Head of caudate nucleus (tissue), 42 donors: ENCODE results near the gene RPS19.

Experiments used
- DNase-seq, 42 donors: peaks; one replicate each; pipeline versions ENCODE4 v3.0.0 to v3.0.0-alpha.2; 2020 to 2021; ENCODE audit warnings: mixed read lengths in 7 of 42
- intact Hi-C: fragments of 100-400 bp; cut with DNase I; formaldehyde crosslinking; loops from one replicate; pipeline ENCODE4 v1.15.0; 2022

Gene RPS19

DNA sequence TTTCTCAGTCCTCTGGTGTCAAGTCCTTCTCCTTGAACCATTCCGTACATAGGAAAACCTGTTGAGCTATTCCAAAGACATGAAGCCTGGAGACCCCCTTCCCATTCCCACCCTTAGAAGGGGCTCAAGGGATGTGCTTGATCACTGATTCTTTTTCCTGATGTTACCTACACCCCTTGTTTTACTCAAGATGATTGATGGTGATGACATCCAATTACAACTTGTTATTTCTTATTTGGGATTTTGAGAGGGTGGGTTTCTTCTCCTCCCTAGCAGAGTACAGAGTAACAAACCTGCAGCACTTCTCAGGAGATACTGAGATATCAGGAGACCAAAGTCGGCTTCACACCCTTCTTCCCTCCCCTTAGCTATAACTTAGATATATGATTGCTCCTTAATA lies 6.7 kb upstream of the RPS19 start:
- intact Hi-C loops = no loop called here
- no peak for DNase-seq

DNA sequence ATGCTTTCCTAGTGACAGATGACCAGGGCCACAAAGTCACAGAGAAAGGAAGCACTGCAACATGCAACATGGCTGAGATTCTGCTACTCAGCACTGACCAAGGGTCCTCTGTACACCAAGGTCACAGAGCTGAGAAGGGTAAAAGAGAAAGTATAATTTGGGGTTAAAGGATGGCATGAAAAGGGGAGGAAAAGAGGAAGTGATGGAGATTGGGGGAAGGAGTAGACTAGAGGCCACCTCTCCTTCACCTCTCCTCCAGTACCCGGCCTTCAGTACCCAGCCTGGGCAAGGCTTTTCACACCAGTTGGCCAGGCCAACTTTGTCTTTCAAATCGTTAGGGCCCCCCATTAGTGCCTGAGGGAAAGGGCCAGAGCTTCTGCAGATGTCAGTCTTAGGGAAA lies 6.3 kb upstream of the RPS19 start:
- intact Hi-C loops = no loop called here
- no peak for DNase-seq

DNA sequence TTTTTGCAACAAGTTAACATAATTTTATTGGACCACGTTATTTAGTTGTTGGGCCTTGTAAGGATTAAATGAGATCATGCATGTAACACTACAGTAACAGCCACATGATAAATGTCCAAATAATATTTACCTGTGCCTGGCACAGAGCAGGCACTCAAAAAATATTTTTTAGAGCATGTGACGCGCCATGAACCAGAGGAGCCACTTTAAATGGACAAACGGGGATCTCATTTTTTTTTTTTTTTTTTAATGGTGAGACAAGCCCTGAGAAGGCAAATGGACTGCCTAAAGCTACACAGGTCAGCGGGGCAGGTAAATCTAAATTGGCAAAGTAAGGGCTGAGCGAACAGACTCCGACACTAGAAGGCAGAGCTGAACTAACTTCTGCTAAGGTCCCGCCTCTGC lies 840 bp upstream of the RPS19 start:
- intact Hi-C loops = no loop called here
- DNase-seq = no peak

DNA sequence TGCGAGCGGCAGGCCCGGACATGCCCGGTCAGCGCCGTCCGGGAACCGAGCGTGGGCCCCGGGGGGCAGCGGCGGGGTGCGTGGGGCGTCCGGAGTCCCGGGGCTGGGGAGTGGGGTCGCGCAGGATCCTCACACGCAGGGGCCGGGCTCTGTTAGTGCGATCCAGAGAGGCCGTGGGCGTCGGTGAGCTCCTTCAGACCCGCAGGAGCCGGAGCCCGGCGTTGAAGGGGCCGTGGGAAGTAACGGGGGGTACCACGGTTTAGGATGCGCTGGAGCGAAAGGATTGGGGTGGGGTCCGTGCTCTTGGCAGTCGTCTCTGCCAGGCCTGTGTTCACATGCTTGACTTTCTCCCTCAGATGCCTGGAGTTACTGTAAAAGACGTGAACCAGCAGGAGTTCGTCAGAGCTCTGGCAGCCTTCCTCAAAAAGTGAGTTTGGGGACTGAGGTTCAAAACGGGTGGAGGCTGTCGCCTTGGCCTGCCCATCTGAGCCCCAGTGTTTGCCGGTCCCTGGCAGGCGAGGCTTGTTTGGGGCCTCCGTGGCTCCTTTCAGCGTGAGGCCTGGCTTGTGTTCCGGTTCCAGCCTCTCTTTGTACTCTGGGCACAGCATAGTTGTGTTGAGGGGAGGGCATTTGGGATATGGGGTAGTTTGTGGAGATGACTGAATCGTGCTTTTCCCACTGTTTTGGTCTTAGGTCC lies 512 bp downstream of the RPS19 start:
- intact Hi-C loops = loop anchor here (5.0 kb wide), 1 partner anchor 97 kb away; the partner anchor contains the start of gene RABAC1
- DNase-seq = peak in 10 of 42 donors; percentile 9 to 50 (median 26)

DNA sequence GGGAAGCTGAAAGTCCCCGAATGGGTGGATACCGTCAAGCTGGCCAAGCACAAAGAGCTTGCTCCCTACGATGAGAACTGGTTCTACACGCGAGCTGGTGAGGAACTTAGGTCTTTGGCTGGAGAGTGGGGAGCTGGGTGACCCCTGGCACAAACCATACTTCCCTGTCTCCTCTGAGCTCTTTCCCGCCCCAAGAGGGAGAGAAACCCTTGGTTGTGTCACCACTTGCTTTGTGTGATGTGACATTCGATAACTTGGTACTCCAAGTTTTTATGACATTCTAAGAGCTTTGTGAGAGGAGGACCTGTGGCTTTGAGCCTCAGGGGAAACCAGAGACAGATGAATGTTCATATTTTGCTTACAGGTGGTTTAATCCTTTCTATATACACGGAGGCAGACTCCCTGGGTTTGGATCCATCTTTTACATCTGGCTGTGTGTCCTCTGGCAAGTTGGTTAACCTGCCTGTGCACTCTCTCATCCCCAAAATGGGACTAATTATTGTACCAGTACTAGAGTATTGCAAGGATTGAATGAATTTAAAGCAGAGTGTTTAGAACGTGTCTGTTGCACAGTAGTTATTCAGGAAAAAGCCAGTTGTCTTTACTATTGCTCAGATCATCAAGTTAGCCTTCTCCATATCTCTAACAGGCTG lies 1.2 kb downstream of the RPS19 start:
- intact Hi-C loops = loop anchor here (5.0 kb wide), 1 partner anchor 96 kb away; the partner anchor contains the start of gene RABAC1
- no peak for DNase-seq

DNA sequence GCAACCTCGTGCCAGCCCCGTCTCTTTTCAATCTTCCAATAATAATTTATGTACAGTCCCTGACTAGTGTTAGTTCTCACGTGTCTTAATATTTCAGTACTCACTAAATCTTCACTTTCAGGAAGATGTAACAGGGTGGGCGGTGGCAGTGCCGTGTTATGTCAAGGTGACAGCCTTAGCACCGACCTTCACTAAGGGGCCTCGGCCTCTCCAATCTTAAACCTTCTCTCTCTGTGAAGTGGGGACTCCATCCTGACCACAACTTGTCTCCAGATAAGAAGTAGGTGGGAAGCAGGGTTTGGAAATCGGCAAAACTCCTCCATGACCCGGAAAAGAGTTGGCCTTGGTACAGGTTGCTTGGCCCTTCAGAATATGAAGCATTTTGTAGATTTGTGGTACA lies 1.8 kb downstream of the RPS19 start:
- no peak for DNase-seq
- intact Hi-C loops = loop anchor here (5.0 kb wide), 1 partner anchor 95 kb away; the partner anchor contains the start of gene RABAC1

DNA sequence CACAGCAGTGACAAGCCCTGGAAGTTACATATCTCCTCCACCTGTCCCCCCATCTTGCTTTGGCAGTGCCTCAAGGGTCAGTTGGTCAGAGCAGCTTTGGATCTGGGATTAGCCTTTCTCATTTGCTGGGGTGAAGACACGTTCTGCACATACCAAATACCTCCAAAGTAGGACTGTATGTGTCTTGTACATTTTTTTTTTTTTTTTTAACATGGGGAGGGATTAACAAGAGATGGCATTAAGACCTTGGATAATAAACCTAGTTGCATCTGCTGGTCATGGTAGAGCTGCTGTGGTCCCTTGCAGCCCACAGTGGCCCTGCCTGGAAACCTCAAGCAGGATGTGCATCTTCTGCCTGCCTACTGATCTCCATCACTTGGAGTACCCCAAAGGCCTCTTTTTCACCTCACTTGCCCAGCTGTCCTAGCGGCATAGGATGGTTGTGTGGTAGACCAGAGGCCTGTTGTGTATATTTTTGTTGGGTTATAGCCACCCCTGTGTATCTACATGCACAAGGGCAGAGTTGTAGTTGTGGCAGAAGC lies 2.5 kb downstream of the RPS19 start:
- DNase-seq = no peak
- intact Hi-C loops = loop anchor here (5.0 kb wide), 1 partner anchor 95 kb away; the partner anchor contains the start of gene RABAC1

DNA sequence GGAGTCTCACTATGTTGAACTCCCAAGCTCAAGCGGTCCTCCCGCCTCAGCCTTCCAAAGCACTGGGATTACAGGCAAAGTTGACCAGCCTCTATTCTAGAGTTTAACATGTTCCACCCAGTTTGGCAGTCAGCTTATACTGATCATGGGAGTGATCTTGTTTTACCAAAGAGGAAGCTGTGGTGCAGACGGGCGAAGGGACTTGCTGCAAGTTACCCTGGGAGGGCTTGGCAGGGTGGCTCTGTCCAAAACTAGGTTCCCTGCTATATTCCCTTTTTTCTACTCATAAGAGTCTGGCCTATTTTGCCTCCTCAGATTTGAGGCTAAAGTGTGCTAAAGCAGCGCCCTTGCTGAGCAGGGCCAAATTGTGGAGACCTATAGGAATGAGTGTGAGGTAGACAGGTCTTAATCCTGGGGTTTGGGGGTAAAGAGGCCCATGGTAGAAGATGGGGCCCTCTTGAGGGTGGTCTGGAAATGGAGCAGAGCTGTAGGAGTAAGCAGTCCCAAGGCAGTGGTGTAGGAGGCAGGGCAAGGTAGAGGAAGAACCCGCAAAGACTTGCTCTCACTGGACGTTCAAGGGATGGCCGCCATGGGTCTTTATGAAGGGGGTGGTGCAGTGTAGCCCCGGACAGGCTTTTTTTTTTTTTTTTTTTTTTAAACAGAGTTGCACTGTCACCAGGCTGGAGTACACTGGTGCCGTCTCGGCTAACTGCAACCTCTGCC lies 3.3 kb downstream of the RPS19 start:
- intact Hi-C loops = loop anchor here (5.0 kb wide), 1 partner anchor 94 kb away; the partner anchor contains the start of gene RABAC1

DNA sequence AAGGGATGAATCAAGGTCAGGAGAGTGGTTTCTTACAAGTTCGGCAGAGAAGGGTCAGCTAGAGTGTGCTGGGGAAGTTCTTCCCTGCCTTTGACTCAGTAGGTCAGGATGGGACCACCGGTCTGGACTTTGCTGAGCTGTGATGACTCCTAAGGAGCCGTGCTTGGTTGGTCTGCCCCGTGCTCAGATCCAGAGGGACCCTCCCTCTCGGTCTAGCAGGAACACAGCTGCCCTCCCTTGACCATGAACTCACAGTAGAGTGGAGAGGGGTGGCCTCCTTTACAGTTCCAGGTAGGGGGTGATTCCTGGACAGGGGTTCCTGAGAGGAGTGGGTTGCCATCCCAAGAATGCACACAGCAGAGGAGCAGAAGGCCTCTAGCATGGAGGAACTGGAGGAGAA lies 4.3 kb downstream of the RPS19 start:
- DNase-seq = no peak
- intact Hi-C loops = loop anchor here (5.0 kb wide), 1 partner anchor 93 kb away; the partner anchor contains the start of gene RABAC1

More for the DNA sequence above, 3.3 kb downstream of the RPS19 start:
- no peak for DNase-seq

DNA sequence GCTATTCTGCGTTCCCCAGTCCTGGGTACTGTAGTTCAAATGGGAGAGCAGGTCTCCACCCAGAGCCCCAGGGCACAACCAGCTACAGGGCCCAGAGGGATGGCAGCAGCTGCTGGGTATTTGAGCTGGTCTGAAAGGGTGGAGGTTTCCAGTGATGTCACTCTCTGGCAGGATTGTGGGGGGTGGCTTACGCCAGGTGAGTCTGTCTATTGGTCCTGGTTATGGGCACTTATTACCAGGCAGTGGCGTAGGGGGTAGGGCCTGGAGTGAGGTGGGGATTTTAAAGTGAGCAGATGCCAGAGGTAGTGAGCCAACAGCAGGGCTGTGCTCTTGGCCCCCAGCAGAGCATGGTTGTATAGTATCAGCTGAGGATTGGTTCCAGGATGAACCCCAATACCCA lies 6.2 kb downstream of the RPS19 start:
- intact Hi-C loops = no loop called here
- DNase-seq = no peak

DNA sequence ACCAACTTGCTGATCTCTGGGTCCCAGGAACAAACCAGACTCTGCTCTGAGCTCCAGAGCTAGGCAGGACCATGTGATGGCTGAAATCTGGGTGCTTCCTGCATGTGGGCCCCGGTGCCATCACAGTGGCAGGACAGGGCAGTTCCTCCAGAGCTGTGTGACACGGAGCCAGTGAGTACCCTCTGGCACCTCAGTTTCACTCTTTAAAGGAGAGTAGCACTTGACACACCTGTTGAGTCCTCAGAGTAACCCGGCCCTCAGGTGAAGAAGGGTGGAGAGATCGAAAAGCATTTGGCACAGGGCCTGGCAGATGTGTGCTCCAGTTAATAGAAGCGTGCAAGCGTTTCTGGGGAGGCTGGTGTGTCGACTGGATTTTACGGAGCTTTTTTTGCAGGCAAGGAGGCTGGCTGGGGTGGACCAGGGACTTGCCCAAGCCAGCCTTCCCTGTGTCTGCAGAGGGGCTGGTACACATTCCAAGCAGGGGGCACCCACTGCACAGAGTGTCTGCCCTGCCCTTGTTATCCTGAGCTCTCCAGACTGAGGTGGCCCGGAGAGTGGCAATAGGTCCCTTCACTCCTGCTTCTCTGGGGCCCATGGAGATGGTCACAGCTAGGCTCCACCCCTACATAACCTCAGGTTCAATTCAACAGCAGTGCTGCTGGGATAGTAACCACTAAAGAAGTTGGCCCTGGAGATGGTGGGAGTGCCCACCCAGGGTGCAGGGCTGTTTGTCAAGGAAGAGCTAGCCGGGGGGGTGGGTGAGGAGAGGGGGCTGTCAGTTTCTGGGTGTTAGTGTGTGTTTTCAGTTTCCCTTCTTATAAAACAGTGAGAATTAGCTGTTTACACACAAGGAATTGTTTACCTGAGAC lies 8.3 kb downstream of the RPS19 start:
- intact Hi-C loops = no loop called here
- DNase-seq = no peak

DNA sequence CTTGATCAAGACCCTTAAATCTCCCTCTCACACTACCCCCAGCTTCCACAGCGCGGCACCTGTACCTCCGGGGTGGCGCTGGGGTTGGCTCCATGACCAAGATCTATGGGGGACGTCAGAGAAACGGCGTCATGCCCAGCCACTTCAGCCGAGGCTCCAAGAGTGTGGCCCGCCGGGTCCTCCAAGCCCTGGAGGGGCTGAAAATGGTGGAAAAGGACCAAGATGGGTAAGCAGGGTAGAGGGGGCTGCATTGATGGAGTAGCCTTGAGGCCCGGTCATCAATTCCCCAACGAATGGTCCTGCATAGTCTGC lies 8.9 kb downstream of the RPS19 start:
- intact Hi-C loops = no loop called here
- no peak for DNase-seq

DNA sequence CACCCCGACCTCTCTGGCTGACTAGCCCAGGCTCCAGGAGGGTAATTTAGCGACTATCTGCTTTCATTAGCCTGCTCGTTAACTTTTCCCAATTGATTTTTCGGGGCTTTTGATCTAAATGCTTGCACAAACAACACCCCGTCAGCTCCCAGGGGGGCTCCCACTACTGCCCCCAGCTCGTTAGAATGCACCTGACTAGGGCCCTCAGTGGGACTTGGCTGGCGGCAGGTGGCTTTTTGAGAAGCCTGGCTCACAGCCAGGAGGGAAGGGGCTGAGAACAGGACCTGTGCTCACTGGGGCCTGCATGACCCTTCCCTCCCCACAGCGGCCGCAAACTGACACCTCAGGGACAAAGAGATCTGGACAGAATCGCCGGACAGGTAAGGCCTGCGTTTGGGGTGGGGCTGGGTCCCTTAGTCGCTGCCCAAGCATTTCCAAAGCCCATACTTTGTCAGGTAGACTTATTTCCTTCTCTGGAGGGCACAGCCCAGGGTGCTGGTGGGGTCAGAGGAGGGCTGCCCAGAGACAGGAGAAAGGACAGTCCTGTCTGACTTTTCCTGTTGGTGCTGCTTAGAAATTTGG lies 9.4 kb downstream of the RPS19 start:
- intact Hi-C loops = no loop called here
- no peak for DNase-seq

DNA sequence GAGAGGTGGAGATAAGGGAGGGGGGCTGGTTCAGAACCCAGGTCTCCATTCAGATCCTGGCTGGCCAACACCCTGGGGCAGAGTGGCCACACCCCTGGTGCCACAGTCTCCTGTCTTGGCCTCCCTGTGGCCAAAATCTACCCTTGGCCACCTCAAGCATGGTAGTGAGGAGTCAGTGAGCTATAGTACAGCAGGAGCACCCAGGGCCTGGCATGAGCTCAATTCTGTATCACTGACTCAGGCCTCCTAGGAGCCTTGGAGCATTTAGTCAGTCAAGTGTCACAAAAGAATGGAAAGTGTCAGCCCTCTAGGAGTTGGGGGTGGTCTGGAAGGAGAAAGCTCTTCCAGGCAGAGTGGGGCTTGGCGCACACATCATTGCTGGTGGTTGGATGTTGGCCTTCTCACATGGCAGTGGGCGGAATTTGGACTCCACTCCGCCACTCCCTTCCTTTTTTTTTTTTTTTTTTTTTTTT lies 10.4 kb downstream of the RPS19 start:
- intact Hi-C loops = loop anchor here (10.0 kb wide), 1 partner anchor 64 kb away; no protein-coding TSS in a partner anchor
- no peak for DNase-seq

DNA sequence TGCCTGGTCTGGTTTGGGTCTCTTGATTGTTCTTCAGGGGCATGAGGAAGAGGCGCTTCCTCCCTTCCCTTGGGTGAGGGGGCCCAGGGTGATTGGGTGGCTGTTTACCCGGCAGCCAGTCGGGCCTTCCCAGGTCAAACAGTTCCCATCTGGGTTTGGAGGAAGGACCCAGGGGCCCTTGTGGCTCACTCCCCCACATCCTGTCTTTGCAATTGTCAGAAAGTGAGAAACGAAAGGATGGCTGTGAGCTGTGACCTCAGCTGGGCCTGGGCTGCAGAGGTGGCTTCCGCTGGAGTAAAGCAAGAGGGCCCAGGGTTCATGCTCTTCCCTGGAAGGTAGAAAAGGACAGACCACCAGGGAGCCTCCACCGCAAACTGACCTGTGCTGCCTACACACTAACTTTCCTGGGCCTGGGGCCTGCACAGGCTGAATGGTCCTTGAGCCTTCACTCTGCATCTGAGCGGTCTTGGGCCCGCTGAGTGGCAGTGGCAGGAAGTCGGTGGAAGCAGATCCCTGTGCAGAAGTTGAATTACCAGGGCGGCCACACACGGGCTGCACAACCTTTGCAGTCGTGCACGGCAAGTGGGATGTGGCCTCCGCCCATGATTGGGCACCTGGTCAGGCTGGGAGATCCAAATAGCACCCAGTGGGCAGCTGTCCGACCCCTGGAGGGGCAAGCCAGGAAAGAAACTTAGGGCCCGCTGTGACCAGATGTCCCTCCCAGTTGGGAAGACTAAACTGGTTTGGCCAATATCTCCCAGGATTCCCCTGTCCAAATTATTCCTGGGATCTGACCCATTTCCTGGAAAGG lies 11.7 kb downstream of the RPS19 start:
- peak in 8 of 42 donors; percentile 17 to 28 (median 24) for DNase-seq
- intact Hi-C loops = loop anchor here (10.0 kb wide), 1 partner anchor 63 kb away; no protein-coding TSS in a partner anchor

DNA sequence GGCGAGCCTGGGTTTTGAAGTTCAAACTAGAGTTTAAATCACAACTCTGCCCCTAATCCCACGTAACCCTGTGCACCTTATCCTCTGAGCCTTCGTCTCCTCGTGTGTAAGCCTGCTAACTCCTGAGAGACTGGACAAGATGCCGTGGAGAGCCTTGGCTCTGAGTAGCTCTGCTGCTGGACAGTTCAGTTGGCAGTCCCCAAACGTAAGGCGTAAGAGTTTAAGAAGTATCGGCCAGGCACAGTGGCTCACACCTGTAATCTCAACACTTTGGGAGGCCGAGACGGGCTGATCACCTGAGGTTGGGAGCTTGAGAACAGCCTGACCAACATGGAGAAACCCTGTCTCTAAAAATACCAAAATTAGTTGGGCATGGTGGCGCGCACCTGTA lies 12.3 kb downstream of the RPS19 start:
- intact Hi-C loops = loop anchor here (10.0 kb wide), 1 partner anchor 62 kb away; no protein-coding TSS in a partner anchor
- no peak for DNase-seq
